Ascending aorta (tissue), 2 donors: ENCODE measurements around the gene FOXP1. TPM values are rescaled to one million over a fixed set of nuclear protein-coding genes. Genes with fewer than 3 reads are reported as not detected.
A peak's percentile ranks its signal among the peaks of the same experiment; 100 is the strongest.
"Not testable (repeated sequence)": the region's sequence is repeated elsewhere in the genome, so short reads cannot be mapped to it uniquely, and the experiment has no call there.

Experiments
- DNase-seq, 2 donors: peaks; one replicate each; pipeline ENCODE4 v3.0.0-alpha.2; 2019; ENCODE audit warnings: low spot score in 2 of 2
- H3K27ac ChIP-seq, 2 donors: fragments of 200-600 bp; sonication (generic); one replicate each; pipeline ENCODE4 v1.5.1; 2016 to 2017; ENCODE audit warnings: mild to moderate bottlenecking in 1 of 2
- H3K27me3 ChIP-seq: fragments of 200-600 bp; sonication (generic); one replicate; pipeline ENCODE4 v1.5.1; 2017
- H3K36me3 ChIP-seq, 2 donors: fragments of 200-600 bp; sonication (generic); one replicate each; pipeline ENCODE4 v1.5.1; 2016
- H3K4me1 ChIP-seq, 2 donors: fragments of 200-600 bp; sonication (generic); one replicate each; pipeline ENCODE4 v1.5.1; 2016 to 2017; ENCODE audit warnings: mild to moderate bottlenecking in 1 of 2
- H3K4me3 ChIP-seq, 2 donors: fragments of 200-600 bp; sonication (generic); one replicate each; pipeline ENCODE4 v1.5.1; 2016 to 2017; ENCODE audit warnings: mild to moderate bottlenecking in 1 of 2
- H3K9me3 ChIP-seq, 2 donors: fragments of 200-600 bp; sonication (generic); one replicate each; pipeline ENCODE4 v1.5.1; 2016
- CTCF ChIP-seq, 3 experiments: fragments of 200-600 bp in 2 of 3; fragments of 450-650 bp in 1 of 3; sonication (generic) in 2 of 3; IDR thresholded peaks; one replicate each; pipeline ENCODE4 v1.5.1; 2016 to 2019; ENCODE audit warnings: antibody characterized with exemption in 3 of 3, mild to moderate bottlenecking in 1 of 3, moderate library complexity in 1 of 3
- intact Hi-C: fragments of 100-400 bp; cut with DNase I; formaldehyde crosslinking; loops from one replicate; pipeline ENCODE4 v1.15.1; 2023
- total RNA-seq: library from RNA; depleted of rRNA; stranded (reverse); fragments of >200 nt; gene quantifications from one replicate; pipeline ENCODE4 v1.1.0, GENCODE V29; 2016

FOXP1 gene
- total RNA-seq, 1 donor from 2014 or later = 171 TPM

GRCh38 chr3:70981231-70981880 is 602.2 kb downstream of the FOXP1 start:
- Histone ChIP-seq H3K36me3 (peaks cover 19 to 36% of the 10 kb centered on the region in 2 donors), H3K27ac (peak overlapping the region; percentile 82 to 93), H3K4me1 (peaks cover 5 to 47% of the 10 kb centered on the region in 2 donors), H3K4me3 (no peak overlapping the region), H3K27me3 (no peaks in the 10 kb centered on the region), H3K9me3 (no peaks in the 10 kb centered on the region)
- DNase-seq = no peak
- TF ChIP-seq CTCF (IDR thresholded peaks at IDR 0.05) = no peak
- intact Hi-C loops = loop anchor here (10.0 kb wide), 1 partner anchor 603 kb away; the partner anchor contains the start of gene FOXP1

- H3K4me1 ChIP-seq = peaks cover 0 to 42% of the 10 kb centered on the region in 2 donors
- no peaks in the 10 kb centered on the region for H3K9me3 ChIP-seq
- no peaks in the 10 kb centered on the region for H3K27me3 ChIP-seq
- no peak for TF ChIP-seq CTCF (IDR thresholded peaks at IDR 0.05)
- peaks cover 25 to 38% of the 10 kb centered on the region in 2 donors for H3K36me3 ChIP-seq
- no peak for DNase-seq
- no peak overlapping the region for H3K4me3 ChIP-seq
- H3K27ac ChIP-seq = peak overlapping the region; percentile 58 to 93
- intact Hi-C loops = loop anchor here (10.0 kb wide), 1 partner anchor 604 kb away; the partner anchor contains the start of gene FOXP1
These were observed 602.8 kb downstream of the FOXP1 start for GRCh38 chr3:70980646-70981170.

GRCh38 chr3:70979983-70980645 is 603.4 kb downstream of the FOXP1 start:
- intact Hi-C loops = loop anchor here (10.0 kb wide), 1 partner anchor 605 kb away; the partner anchor contains the start of gene FOXP1

GRCh38 chr3:70977712-70978111 is 605.8 kb downstream of the FOXP1 start:
- DNase-seq = no peak
- Histone ChIP-seq H3K4me1 (peaks cover 0 to 26% of the 10 kb centered on the region in 2 donors), H3K27me3 (no peaks in the 10 kb centered on the region), H3K9me3 (no peaks in the 10 kb centered on the region), H3K4me3 (no peak overlapping the region), H3K27ac (peak overlapping the region in 1 of 2 donors; percentile 17), H3K36me3 (peaks cover 27 to 50% of the 10 kb centered on the region in 2 donors)
- TF ChIP-seq CTCF (IDR thresholded peaks at IDR 0.05) = no peak
- intact Hi-C loops = no loop called here

More at GRCh38 chr3:70979983-70980645, 603.4 kb downstream of the FOXP1 start:
- Histone ChIP-seq H3K9me3 (no peaks in the 10 kb centered on the region), H3K4me1 (peaks cover 0 to 39% of the 10 kb centered on the region in 2 donors), H3K27me3 (no peaks in the 10 kb centered on the region), H3K36me3 (peaks cover 25 to 44% of the 10 kb centered on the region in 2 donors), H3K27ac (peak overlapping the region; percentile 58 to 93), H3K4me3 (no peak overlapping the region)
- TF ChIP-seq CTCF (IDR thresholded peaks at IDR 0.05) = no peak
- DNase-seq = no peak

DNA sequence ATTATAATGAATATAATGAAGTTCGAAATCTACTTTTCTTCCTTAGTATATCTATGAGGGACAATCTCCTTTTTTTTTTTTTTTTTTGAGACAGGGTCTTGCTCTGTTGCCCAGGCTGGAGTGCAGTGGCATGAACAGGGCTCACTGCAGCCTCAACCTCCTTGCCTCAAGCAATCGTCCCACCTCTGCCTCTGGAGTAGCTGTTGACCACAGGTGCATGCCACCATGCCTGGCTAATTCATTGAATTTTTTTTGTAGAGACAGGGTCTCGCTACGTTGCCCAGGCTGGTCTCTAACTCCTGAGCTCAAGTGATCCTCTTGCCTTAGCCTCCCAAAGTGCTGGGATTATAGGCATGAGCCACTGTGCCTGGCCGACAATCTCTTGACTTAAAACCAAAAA is 607.5 kb downstream of the FOXP1 start:
- H3K4me3 ChIP-seq, H3K9me3 ChIP-seq, DNase-seq, H3K27me3 ChIP-seq, intact Hi-C loops: not testable (repeated sequence)
- Histone ChIP-seq H3K36me3 (peaks cover 37 to 66% of the 10 kb centered on the region in 2 donors), H3K4me1 (peaks cover 0 to 20% of the 10 kb centered on the region in 2 donors), H3K27ac (peak overlapping the region; percentile 19 to 21)

DNA sequence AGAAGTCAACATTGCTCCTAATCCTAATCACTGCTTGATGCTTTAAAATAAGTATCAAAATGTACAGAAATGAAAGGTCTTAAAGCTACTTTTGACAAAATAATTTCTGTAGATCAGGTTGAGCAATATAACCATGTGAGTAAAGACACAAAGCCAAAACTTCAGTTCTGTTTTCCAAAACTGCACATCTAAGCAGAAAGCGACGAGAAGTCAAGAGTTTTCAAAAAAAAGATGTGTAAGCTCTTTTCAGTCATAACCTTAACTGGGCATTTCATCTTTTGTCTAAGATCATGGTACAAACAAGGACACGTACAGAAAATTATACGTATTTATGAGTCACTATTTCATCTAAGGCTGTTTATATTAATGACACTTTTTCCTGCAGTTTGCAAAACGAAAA is 608.8 kb downstream of the FOXP1 start:
- Histone ChIP-seq H3K36me3 (peaks cover 41 to 78% of the 10 kb centered on the region in 2 donors), H3K9me3 (no peaks in the 10 kb centered on the region), H3K27me3 (no peaks in the 10 kb centered on the region), H3K4me1 (peaks cover 0 to 20% of the 10 kb centered on the region in 2 donors), H3K27ac (peak overlapping the region; percentile 28 to 52), H3K4me3 (no peak overlapping the region)
- no peak for TF ChIP-seq CTCF (IDR thresholded peaks at IDR 0.05)
- DNase-seq = no peak
- intact Hi-C loops = no loop called here
